Esophagus muscularis mucosa (tissue), 3 donors: ENCODE measurements around the gene NOX5.

Source experiments
- CTCF ChIP-seq, 3 experiments: fragments of 200-600 bp in 2 of 3; fragments of 450-650 bp in 1 of 3; sonication (generic) in 2 of 3; IDR thresholded peaks; one replicate each; pipeline ENCODE4 v1.5.1; 2017 to 2019; ENCODE audit warnings: antibody characterized with exemption in 3 of 3, mild to moderate bottlenecking in 2 of 3, moderate library complexity in 1 of 3
- POLR2AphosphoS5 ChIP-seq, 2 donors: sonication (generic); formaldehyde crosslinking; IDR thresholded peaks; one replicate each; pipeline ENCODE4 v1.6.1; 2017; ENCODE audit warnings: antibody characterized with exemption in 2 of 2

- TF ChIP-seq CTCF (IDR thresholded peaks at IDR 0.05) (no peak), POLR2AphosphoS5 (IDR thresholded peaks at IDR 0.05) (no peak)
Observed at GRCh38 chr15:68979006-68979405, 35.5 kb upstream of the NOX5 start.
